Left renal pelvis (tissue), 4 donors: ENCODE data around the gene STUB1. TPM values are rescaled to one million over a fixed set of nuclear protein-coding genes. Genes with fewer than 3 reads are reported as not detected.
A peak's percentile ranks its signal among the peaks of the same experiment; 100 is the strongest.

Experiments
- DNase-seq, 4 donors: peaks; one replicate each; pipeline ENCODE4 v3.0.0-alpha.2; 2013; ENCODE audit warnings: low read depth in 4 of 4, low spot score in 3 of 4
- polyA plus RNA-seq, 4 donors: library from polyadenylated mRNA; unstranded; fragments of 120-200 nt; gene quantifications; one replicate each; pipeline ENCODE4 v1.2.1, GENCODE V29; 2013; ENCODE audit not compliant: insufficient read length in 4 of 4

STUB1 gene
- polyA plus RNA-seq, result 100 to 1,000 TPM in 2 of 4 donors, 10 to 100 TPM in 2; 84.9 to 143 (median 105) TPM

GRCh38 chr16:679814-680624 is at the start of gene STUB1:
STUB1 (plus strand) TSS chr16:680410; CDS start chr16:680526, 116 bp downstream.
- peak in 2 of 4 donors; percentile 57 to 66 for DNase-seq

DNA sequence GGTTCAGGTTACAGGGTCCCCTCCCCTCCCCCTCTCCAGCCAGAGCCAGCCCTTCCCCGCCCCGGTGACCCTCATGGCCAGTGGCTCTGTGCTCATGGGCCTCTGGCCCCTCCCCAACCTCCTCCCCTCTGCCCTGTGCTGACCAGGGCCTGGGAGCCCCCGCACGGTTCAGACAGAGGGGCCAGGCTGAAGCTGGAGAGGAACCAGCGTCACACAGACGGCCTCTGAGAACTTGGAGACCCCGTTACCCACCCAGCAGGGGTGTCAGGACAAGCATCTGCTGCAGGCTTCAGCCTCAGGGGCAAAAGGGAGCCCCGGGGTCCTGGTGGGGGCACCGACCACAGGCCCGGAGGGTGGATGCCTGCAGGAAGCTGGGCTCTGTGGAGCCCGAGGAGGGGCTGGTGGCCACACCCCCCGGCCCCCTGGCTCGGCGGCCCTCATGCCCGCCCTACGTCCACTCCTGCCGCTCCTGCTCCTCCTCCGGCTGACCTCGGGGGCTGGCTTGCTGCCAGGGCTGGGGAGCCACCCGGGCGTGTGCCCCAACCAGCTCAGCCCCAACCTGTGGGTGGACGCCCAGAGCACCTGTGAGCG is 49.3 kb upstream of the STUB1 start, which contains the start of gene WFIKKN1:
TSS of gene WFIKKN1 (plus strand) at position 171 of the 591 bp plus-strand sequence. CDS start at position 440, 269 bp downstream.
- DNase-seq, result no peak

DNA sequence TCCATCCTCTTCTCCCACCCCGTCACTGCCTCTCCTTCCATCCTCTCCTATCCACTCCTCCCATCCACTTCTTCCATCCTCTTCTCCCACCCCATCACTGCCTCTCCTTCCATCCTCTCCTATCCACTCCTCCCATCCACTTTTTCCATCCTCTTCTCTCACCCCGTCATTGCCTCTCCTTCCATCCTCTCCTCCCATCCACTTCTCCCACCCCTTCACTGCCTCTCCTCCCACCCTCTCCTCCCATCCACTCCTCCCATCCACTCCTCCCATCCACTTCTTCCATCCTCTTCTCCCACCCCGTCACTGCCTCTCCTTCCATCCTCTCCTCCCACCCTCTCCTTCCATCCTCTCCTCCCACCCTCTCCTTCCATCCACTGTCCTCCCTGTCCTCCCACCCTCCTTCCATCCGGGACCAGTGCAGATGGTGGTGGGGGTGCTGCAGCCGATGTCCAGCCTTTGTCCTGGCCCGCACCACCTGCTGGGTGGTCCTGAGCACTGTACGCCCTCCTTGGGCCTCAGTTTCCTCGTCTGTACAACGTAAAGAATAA is 48.3 kb upstream of the STUB1 start:
- DNase-seq, result no peak

- DNase-seq, result no peak
Observed at GRCh38 chr16:632486-633335, 47.5 kb upstream of the STUB1 start.

DNA sequence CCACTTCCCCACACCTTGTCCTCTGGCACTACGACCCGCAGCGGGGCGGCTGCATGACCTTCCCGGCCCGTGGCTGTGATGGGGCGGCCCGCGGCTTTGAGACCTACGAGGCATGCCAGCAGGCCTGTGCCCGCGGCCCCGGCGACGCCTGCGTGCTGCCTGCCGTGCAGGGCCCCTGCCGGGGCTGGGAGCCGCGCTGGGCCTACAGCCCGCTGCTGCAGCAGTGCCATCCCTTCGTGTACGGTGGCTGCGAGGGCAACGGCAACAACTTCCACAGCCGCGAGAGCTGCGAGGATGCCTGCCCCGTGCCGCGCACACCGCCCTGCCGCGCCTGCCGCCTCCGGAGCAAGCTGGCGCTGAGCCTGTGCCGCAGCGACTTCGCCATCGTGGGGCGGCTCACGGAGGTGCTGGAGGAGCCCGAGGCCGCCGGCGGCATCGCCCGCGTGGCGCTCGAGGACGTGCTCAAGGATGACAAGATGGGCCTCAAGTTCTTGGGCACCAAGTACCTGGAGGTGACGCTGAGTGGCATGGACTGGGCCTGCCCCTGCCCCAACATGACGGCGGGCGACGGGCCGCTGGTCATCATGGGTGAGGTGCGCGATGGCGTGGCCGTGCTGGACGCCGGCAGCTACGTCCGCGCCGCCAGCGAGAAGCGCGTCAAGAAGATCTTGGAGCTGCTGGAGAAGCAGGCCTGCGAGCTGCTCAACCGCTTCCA is 46.7 kb upstream of the STUB1 start:
- no peak for DNase-seq

DNA sequence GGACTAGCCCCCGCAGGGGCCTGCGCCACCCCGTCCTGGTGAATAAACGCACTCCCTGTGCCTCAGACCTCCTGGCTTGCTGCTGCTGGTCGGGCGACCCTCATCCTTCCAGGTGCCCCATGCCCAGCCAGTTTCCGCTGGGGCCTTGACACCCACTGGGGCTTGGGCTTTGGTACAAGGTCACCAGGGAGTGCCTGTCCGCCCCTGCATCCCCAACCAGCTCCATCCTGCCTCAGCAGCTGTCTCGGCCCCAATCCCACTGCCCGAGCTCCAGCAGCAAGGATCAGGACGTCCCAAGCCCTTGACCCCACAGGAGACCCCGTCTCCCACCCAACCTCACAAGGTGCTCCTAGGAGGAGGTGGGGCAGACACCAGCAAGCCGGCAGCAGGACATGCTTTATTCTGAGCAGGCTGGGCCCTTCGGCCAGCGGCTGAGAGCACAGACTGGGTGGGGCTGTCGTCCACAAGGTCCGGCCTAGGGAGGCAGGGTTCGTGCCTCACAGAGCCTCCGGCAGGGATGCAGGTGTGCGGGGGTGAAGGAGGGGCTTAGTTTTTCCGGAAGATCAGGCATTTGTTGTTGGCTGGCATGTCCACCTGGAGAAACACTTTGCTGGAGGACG is 46.0 kb upstream of the STUB1 start:
- DNase-seq, result no peak

- DNase-seq, result no peak
Observed at GRCh38 chr16:634996-635395, 45.2 kb upstream of the STUB1 start.

DNA sequence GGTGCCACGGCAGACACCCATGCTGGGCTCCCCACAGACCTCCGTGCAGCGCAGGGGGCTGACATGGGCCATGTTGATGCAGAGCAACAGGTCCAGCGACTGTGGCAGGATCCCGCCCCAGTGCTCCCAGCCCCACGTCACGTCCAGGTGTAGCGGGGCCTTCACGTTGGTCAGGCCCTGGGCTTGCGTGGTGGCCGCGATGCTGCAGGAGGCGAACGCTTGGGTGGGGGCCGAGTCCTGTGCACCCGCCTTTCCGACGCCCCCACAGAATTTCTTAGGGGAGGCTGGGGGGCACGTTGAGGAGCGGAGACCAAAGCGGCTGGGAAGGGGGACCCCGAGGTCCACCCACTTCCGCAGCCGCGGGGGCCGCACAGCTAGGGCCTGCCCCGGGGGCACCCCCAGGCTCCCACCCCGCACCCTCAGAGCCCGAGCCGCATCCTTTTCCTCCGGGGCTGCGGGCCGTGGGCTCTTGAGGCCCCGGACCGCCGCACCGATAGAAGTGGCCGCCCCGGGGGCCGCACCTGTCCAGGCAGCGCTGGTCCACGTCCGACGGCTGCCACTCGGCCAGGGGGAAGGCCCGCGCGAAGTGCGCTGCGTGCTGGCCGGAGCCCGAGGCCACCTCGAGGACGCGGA is 44.5 kb upstream of the STUB1 start:
- no peak for DNase-seq

DNA sequence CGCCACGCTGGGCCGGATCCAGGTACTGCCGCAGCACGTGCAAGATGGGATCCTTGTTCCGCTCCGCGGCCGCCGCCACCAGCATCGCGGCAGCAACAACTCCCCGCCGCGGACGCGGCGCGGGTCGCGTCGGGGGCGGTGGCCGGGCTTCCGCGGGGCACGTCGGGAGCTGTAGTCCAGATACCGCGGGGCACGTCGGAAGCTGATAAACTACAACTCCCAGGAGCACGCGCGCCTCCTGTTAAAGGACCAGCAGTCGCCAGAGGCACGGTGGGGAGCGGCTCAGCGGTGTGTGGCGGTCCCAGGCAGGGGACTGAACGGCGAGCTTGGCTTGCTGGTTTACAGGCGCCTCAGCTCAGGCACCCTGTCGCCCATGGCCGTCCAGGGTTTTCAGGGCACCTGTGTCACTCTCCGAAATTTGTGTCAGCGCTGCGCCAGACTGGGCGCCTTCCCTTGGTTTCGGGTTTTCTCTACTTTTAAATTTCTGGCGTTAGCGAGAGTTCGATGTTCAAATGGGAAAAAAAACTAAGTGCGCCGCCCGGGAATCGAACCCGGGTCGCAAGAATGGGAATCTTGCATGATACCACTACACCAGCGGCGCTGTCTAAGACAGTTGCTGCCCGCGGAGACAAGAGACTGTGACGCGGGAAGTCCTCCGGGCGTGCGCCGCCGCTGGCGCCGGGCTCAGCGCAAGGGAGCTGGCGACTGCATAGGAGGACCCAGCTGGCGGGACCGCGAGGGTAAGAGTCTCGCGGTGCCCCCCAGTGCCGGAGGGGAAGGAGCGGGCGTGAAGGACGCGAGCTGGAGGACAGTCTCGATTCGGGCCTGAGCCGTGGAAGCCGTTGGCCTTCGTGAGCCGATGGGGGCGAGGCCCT is 43.8 kb upstream of the STUB1 start, which contains the start of gene METTL26:
TSS of gene METTL26 (minus strand) at position 100 of the 875 bp plus-strand sequence. CDS start at position 85, 15 bp downstream.
- DNase-seq, result peak; percentile 81 to 89 (median 88)

DNA sequence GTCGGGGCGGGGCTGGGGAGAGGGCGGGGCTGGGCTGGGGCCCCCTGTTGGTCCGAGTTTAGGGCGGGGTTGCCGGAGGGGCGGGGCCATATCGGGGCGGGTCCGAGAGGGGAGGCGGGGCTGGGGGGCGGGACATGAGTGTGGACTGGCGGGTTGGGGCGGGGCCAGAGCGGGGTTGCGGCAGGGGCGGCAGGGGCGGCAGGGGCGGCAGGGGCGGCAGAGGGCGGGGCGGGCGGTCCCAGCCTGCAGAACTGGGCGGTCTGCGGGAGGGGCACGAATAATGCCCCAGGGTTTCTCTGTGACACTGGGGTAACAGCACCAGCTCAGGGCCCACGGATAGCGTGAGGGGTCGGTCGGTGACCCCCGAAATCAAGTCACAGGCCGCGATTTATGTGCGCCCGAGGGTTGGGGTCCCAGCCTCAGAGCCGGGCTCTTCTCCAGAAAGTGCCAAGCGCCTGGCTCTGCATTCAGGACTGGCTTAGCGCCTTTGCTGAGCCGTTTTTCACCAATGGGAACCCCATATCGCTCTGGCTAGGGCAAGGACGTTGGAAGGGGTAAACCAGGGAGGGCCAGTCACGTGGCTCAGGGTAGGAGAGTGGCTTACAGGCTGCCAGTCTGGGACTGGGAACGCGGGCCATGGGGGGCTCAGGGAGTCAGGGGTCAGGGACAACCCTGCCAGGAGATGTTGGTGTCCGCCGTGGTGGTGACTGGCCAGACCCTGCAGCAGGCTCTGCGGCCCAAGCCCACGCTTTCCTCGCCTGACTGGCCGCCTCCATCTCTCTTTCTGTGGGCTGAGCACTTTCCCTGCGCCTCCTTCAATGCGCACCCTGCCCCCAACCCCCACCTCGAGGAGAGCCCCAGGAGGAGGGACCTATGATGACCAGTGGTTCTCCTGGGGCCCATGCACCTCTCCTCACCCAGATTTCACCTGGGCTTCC is 42.9 kb upstream of the STUB1 start:
- peak in 3 of 4 donors; percentile 75 to 79 (median 77) for DNase-seq

- DNase-seq, result no peak
Observed at GRCh38 chr16:638034-638543, 42.1 kb upstream of the STUB1 start.

DNA sequence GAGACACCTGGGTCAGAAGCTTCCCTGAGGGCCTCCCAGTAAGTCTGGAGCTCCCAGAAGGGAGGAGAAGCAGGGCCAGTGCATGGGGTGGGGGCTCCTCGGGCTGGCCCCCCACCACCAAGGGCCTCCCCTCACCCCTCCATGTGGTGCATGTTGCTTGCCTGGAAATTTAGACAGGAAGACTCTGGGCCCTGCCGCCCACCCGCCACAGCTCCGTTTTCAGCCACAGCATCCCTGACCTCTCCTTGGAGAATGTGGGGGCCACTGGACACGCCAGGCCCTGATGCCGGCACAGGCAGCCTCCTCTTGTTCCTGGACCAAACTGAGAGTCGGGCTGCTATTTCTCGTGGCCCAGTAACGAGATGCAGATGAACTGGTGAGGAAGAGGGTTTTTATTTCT is 41.4 kb upstream of the STUB1 start:
- DNase-seq, result no peak

DNA sequence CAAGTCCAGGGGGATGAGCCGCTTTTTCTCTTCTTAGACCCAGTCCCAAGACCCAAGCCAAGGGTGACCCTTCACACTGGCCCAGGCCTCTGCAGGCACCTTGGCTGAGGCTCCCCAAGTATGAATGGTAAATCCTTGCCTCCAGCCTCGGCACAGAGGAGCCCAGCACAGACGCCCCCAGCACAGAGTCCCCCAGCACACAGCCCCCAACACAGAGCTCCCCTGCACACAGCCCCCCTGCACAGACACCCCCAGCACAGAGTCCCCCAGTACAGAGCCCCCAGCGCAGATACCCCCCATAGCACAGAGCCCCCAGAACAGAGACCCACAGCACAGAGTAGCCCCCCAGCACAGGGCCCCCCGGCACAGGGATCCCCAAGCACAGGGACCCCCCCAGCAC is 39.6 kb upstream of the STUB1 start:
- DNase-seq, result no peak

DNA sequence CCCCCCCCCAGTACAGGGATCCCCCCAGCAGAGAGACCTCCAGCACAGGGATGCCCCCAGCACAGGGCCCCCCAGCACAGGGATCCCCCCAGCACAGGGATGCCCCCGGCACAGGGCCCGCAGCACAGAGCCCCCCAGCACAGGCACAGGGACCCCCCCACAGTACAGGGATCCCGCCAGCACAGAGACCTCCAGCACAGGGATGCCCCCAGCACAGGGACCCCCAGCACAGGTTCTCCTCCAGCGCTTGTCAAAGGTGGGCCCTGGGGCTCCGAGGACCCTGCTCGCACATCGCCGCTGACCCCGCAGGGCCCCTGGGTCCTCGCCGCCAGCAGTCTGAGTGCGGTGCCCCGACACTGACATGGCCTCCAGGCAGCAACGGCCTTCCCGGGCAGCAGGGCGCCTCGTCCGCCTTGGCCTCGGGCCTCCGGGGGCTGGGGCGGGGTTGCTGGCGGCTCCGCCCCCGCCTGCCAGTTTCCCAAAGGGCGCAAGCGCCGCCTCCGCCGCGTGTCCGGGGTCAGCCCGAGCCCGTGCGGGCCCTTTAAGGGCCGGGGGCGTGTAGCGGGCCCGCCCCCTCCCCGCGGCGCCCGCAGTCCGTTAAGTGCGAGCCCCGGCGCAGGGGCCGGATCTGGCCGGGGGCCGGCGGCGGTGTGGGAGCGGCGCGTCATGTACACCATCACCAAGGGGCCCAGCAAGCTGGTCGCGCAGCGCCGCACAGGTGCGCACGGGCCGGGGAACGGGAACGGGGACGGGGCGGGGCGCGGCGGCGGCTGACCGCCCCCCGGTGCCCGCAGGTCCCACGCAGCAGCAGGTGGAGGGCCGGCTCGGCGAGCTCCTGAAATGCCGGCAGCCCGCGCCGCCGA is 38.7 kb upstream of the STUB1 start, which contains the start of gene MCRIP2:
TSS of gene MCRIP2 (plus strand) at position 503 of the 863 bp plus-strand sequence. CDS start at position 667, 164 bp downstream.
- no peak for DNase-seq

DNA sequence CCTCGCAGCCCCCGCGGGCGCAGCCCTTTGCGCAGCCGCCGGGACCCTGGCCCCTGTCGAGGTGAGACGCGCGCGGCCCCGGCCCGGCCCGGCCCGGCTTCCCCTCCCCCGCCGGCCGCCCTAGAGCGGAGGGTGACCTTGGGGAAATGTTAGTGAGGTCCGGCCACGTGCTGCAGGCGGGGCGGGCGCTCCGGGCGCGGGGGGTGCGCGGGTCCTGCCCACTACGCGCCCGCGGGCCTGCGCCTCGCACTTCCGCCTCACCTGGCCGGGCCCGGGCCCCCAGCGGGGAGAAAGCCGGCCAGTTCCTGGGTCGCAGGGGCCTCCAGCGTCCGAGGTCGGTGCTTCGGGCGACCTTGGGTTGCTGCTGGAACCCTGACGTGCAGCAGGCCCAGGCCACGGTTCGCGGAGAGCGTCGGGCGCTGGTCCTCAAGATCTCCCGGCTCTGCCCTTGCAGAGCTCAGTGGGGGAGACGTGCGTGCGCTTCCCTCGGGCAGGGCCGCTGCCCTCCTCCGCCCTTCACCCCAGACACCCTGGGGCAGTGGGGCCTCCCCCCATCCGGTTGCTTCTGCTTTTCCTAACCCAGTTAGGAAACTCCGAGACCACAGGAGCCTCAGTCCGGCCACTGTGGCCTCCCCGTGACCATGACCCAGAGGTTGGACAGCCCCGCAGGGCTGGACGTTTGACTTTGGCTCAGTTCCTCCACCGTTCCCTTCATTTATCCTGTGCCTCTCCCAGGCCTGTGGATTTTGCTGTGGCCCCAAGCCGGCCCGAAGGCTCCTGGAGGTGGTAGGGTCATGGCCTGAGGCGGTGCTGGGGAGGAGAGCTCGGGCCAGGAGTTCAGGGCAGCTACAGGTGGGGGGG is 37.8 kb upstream of the STUB1 start:
- DNase-seq, result no peak
